ENCODE data around the gene ANO9. TPM values are rescaled to one million over a fixed set of nuclear protein-coding genes. Genes with fewer than 3 reads are reported as not detected.
"Not testable (repeated sequence)": the region's sequence is repeated elsewhere in the genome, so short reads cannot be mapped to it uniquely, and the experiment has no call there.

Gene ANO9
- total RNA-seq, 6 donors from 2014 or later = 11.7 to 62.9 (median 18.8) TPM

DNA sequence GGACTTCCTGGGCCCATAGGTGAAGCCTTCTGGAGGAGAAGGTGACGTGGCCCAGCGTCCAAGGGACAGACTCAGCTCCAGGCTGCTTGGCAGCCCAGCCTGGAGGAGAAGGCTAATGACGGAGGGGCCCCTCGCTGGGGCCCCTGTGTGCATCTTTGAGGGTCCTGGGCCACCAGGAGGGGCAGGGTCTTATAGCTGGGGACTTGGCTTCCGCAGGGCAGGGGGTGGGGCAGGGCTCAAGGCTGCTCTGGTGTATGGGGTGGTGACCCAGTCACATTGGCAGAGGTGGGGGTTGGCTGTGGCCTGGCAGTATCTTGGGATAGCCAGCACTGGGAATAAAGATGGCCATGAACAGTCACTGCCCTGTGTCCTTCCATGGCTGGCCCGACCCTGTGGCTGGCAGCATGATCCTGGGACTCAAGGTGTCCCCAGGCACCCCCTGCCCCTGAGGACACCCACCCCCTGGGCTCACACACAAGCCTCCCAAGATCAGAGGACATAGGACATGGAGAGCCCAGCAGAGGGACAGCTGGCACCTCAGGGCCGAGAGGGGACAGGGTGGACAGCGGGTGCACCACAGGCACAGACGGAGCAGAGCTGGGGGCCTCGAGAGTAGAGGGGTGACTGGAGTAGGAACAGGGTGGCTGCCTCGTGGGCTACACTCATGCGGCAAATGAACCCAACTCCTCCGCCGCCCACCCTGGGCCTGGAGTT lies 37.1 kb downstream of the ANO9 start:
- H3K9me3 ChIP-seq = no peaks in the 10 kb centered on the region
- no peak for ATAC-seq (ENCODE audit: low FRiP score in 2 of 2)
- TF ChIP-seq EP300 (IDR thresholded peaks at IDR 0.05) = no peak
- no peak for TF ChIP-seq POLR2A (IDR thresholded peaks at IDR 0.05)
- no peak for TF ChIP-seq POLR2AphosphoS5 (IDR thresholded peaks at IDR 0.05)
- TF ChIP-seq, protein P1, sequence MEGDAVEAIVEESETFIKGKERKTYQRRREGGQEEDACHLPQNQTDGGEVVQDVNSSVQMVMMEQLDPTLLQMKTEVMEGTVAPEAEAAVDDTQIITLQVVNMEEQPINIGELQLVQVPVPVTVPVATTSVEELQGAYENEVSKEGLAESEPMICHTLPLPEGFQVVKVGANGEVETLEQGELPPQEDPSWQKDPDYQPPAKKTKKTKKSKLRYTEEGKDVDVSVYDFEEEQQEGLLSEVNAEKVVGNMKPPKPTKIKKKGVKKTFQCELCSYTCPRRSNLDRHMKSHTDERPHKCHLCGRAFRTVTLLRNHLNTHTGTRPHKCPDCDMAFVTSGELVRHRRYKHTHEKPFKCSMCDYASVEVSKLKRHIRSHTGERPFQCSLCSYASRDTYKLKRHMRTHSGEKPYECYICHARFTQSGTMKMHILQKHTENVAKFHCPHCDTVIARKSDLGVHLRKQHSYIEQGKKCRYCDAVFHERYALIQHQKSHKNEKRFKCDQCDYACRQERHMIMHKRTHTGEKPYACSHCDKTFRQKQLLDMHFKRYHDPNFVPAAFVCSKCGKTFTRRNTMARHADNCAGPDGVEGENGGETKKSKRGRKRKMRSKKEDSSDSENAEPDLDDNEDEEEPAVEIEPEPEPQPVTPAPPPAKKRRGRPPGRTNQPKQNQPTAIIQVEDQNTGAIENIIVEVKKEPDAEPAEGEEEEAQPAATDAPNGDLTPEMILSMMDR (IDR thresholded peaks at IDR 0.05) = no peak
- H3K4me1 ChIP-seq = peaks cover 14 to 30% (median 15%) of the 10 kb centered on the region in 4 donors
- DNase-seq = peak in 1 of 2 donors; percentile 61
- H3K4me3 ChIP-seq = no peak overlapping the region
- H3K36me3 ChIP-seq = peaks cover 0 to 18% (median 5%) of the 10 kb centered on the region in 4 donors
- peaks cover 0 to 13% (median 0%) of the 10 kb centered on the region in 4 donors for H3K27me3 ChIP-seq
- H3K27ac ChIP-seq = no peak overlapping the region
- 96 to 97% methylated on average over 8 to 13 of the region's 14 CpGs for WGBS, 2 donors

DNA sequence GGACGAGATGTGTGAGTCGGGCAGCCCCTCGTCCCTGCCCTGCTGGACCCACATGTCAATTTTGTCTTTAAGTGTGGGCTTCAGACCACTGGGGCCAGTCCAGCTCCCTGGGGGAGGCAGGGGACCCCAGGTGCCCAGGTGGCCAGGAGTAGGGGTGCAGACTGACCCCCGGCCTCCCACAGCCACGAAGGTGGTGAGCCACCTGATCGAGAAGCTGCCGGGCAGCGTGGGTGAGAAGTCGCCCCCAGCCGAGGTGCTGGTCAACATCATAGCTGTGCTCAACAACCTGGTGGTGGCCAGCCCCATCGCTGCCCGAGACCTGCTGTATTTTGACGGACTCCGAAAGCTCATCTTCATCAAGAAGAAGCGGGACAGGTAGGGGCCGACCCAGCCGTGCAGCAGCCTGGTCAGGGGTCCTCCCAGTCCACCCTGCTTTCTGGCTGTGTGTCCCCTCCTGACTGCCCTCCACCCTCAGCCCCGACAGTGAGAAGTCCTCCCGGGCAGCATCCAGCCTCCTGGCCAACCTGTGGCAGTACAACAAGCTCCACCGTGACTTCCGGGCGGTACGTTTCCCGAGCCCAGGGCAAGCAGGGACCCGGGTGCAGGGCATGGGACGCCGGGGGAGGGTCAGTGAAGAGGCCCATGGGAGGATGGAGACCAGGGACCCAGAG lies 37.9 kb downstream of the ANO9 start:
- H3K27me3 ChIP-seq = peaks cover 0 to 13% (median 0%) of the 10 kb centered on the region in 4 donors
- no peaks in the 10 kb centered on the region for H3K9me3 ChIP-seq
- TF ChIP-seq, protein P1 (IDR thresholded peaks at IDR 0.05) = no peak
- TF ChIP-seq POLR2A (IDR thresholded peaks at IDR 0.05) (no peak), EP300 (IDR thresholded peaks at IDR 0.05) (no peak)
- H3K4me3 ChIP-seq = no peak overlapping the region
- peaks cover 14 to 30% (median 15%) of the 10 kb centered on the region in 4 donors for H3K4me1 ChIP-seq
- no peak for ATAC-seq (ENCODE audit: low FRiP score in 2 of 2)
- H3K27ac ChIP-seq = no peak overlapping the region
- peak in 1 of 2 donors; percentile 82 for DNase-seq
- H3K36me3 ChIP-seq = peaks cover 0 to 18% (median 5%) of the 10 kb centered on the region in 4 donors
- 88 to 93% methylated on average over 10 to 27 of the region's 27 CpGs for WGBS, 2 donors

DNA sequence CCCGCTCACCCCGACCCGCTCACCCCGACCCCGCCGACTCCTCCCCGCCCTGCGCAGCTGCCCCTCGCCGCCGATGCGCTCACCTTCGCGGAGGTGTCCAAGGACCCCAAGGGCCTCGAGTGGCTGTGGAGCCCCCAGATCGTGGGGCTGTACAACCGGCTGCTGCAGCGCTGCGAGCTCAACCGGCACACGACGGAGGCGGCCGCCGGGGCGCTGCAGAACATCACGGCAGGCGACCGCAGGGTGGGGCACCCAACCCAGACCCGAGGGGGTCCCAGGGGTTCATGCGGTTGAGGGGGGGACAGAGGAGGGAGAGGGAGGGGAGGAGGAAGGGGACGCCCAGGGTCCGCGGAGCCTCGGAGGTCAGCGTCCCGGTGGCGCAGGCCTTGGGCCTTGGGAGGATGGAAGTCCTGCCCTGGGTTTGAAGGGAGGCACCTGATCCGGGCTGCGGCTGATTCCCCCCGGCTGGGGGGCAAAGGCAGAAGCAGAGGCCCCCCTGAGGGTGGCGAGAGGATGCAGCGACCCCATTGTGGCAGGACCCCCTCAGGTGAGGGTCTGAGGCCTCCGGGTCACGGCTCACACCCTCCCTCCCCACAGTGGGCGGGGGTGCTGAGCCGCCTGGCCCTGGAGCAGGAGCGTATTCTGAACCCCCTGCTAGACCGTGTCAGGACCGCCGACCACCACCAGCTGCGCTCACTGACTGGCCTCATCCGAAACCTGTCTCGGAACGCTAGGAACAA lies 38.6 kb downstream of the ANO9 start:
- Histone ChIP-seq H3K4me3 (no peak overlapping the region), H3K27me3 (peaks cover 0 to 13% (median 0%) of the 10 kb centered on the region in 4 donors), H3K36me3 (peaks cover 0 to 18% (median 5%) of the 10 kb centered on the region in 4 donors), H3K27ac (no peak overlapping the region), H3K9me3 (no peaks in the 10 kb centered on the region), H3K4me1 (peaks cover 14 to 30% (median 15%) of the 10 kb centered on the region in 4 donors)
- no peak for TF ChIP-seq EP300 (IDR thresholded peaks at IDR 0.05)
- TF ChIP-seq, protein P1 (IDR thresholded peaks at IDR 0.05) = no peak
- no peak for TF ChIP-seq POLR2A (IDR thresholded peaks at IDR 0.05)
- no peak for TF ChIP-seq POLR2AphosphoS5 (IDR thresholded peaks at IDR 0.05)
- 79 to 83% methylated on average over 12 to 43 of the region's 55 CpGs for WGBS, 2 donors
- ATAC-seq (ENCODE audit: low FRiP score in 2 of 2) (no peak), DNase-seq (peak in 1 of 2 donors; percentile 82)

DNA sequence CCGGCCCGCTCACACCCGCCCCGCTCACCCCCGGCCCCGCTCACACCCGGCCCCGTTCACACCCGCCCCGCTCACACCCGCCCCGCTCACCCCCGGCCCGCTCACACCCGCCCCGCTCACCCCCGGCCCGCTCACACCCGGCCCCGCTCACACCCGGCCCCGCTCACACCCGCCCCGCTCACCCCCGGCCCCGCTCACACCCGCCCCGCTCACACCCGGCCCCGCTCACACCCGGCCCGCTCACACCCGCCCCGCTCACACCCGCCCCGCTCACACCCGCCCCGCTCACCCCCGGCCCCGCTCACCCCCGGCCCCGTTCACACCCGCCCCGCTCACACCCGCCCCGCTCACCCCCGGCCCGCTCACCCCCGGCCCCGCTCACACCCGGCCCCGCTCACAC lies 40.6 kb downstream of the ANO9 start:
- DNase-seq = peak in 1 of 2 donors; percentile 31
- not testable (repeated sequence) for H3K9me3 ChIP-seq; H3K4me3 ChIP-seq; ATAC-seq (ENCODE audit: low FRiP score in 2 of 2); H3K27ac ChIP-seq
- WGBS, 2 donors = no CpG with 5 or more reads among the region's 52 CpGs
- H3K27me3 ChIP-seq = peaks cover 0 to 13% (median 0%) of the 10 kb centered on the region in 4 donors
- H3K4me1 ChIP-seq = peaks cover 7 to 27% (median 13%) of the 10 kb centered on the region in 4 donors
- peaks cover 0 to 18% (median 5%) of the 10 kb centered on the region in 4 donors for H3K36me3 ChIP-seq

DNA sequence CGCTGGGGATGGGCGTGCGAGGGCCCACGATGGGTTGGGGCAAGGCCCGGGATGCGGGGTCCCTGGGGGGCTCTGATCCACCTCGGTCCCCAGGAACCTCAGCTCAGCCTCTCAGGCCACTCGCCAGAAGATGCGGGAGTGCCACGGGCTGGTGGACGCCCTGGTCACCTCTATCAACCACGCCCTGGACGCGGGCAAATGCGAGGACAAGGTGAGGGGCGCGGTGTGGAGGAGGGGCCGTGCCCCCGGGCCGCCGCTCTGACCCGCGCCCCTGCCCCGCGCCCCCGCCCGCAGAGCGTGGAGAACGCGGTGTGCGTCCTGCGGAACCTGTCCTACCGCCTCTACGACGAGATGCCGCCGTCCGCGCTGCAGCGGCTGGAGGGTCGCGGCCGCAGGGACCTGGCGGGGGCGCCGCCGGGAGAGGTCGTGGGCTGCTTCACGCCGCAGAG lies 41.5 kb downstream of the ANO9 start:
- H3K9me3 ChIP-seq = no peaks in the 10 kb centered on the region
- no peak overlapping the region for H3K4me3 ChIP-seq
- peaks cover 0 to 13% (median 0%) of the 10 kb centered on the region in 4 donors for H3K27me3 ChIP-seq
- DNase-seq = peak in 1 of 2 donors; percentile 83
- H3K4me1 ChIP-seq = peaks cover 4 to 27% (median 12%) of the 10 kb centered on the region in 4 donors
- ATAC-seq (ENCODE audit: low FRiP score in 2 of 2) = no peak
- WGBS, 2 donors = 67 to 68% methylated on average over 6 to 8 of the region's 50 CpGs
- H3K27ac ChIP-seq = no peak overlapping the region
- TF ChIP-seq POLR2AphosphoS5 (IDR thresholded peaks at IDR 0.05) = no peak
- no peak for TF ChIP-seq POLR2A (IDR thresholded peaks at IDR 0.05)
- TF ChIP-seq EP300 (IDR thresholded peaks at IDR 0.05) = no peak
- TF ChIP-seq, protein P1 (IDR thresholded peaks at IDR 0.05) = no peak
- H3K36me3 ChIP-seq = peaks cover 0 to 18% (median 5%) of the 10 kb centered on the region in 4 donors

Measured in upper lobe of left lung (tissue), 6 donors.